Neuron (in vitro differentiated cells): ENCODE results near the gene PPA2.
"Not testable (repeated sequence)": the region's sequence is repeated elsewhere in the genome, so short reads cannot be mapped to it uniquely, and the experiment has no call there.

Experiments
- H2AFZ ChIP-seq: one replicate; pipeline ENCODE4 v1.6.1; 2013; ENCODE audit warnings: low read depth, mild to moderate bottlenecking, inconsistent platforms, low read length, moderate library complexity
- H3K27me3 ChIP-seq: one replicate; pipeline ENCODE4 v1.6.1; 2013; ENCODE audit warnings: low read length; ENCODE audit not compliant: insufficient read depth
- H3K36me3 ChIP-seq: one replicate; pipeline ENCODE4 v1.6.1; 2013; ENCODE audit warnings: low read length; ENCODE audit not compliant: insufficient read depth
- H3K4me1 ChIP-seq: one replicate; pipeline ENCODE4 v1.6.1; 2013; ENCODE audit warnings: low read length; ENCODE audit not compliant: insufficient read depth
- H3K4me3 ChIP-seq: 2 replicates; pipeline ENCODE4 v1.5.1; 2013; ENCODE audit warnings: mild to moderate bottlenecking, low read length, moderate library complexity
- H3K9me3 ChIP-seq: one replicate; pipeline ENCODE4 v1.6.1; 2013; ENCODE audit warnings: low read length

Gene PPA2

GRCh38 chr4:105414316-105414715 lies 59.5 kb downstream of the PPA2 start:
- peaks cover 11% of the 10 kb centered on the region for H3K36me3 ChIP-seq
- H2AFZ ChIP-seq, result no peak overlapping the region
- no peaks in the 10 kb centered on the region for H3K27me3 ChIP-seq
- no peak overlapping the region for H3K4me3 ChIP-seq
- no peaks in the 10 kb centered on the region for H3K4me1 ChIP-seq
- H3K9me3 ChIP-seq, result peaks cover 3% of the 10 kb centered on the region

- not testable (repeated sequence) for H3K27me3 ChIP-seq, H3K9me3 ChIP-seq, H3K4me1 ChIP-seq, H3K36me3 ChIP-seq, H2AFZ ChIP-seq, H3K4me3 ChIP-seq
Observed at GRCh38 chr4:105409135-105409534, 64.7 kb downstream of the PPA2 start.

GRCh38 chr4:105400901-105401677 lies 72.8 kb downstream of the PPA2 start:
- H3K4me3 ChIP-seq, result no peak overlapping the region
- H3K36me3 ChIP-seq, result peaks cover 11% of the 10 kb centered on the region
- no peaks in the 10 kb centered on the region for H3K9me3 ChIP-seq
- H2AFZ ChIP-seq, result no peak overlapping the region
- no peaks in the 10 kb centered on the region for H3K27me3 ChIP-seq
- no peaks in the 10 kb centered on the region for H3K4me1 ChIP-seq

GRCh38 chr4:105399532-105400161 lies 74.2 kb downstream of the PPA2 start:
- peaks cover 9% of the 10 kb centered on the region for H3K36me3 ChIP-seq
- no peak overlapping the region for H2AFZ ChIP-seq
- no peak overlapping the region for H3K4me3 ChIP-seq
- H3K27me3 ChIP-seq, result no peaks in the 10 kb centered on the region
- H3K9me3 ChIP-seq, result no peaks in the 10 kb centered on the region
- no peaks in the 10 kb centered on the region for H3K4me1 ChIP-seq

GRCh38 chr4:105392858-105393257 lies 81.0 kb downstream of the PPA2 start:
- Histone ChIP-seq H3K27me3 (no peaks in the 10 kb centered on the region), H3K4me3 (no peak overlapping the region), H3K9me3 (no peaks in the 10 kb centered on the region), H3K36me3 (peaks cover 14% of the 10 kb centered on the region), H2AFZ (no peak overlapping the region), H3K4me1 (no peaks in the 10 kb centered on the region)

- peaks cover 24% of the 10 kb centered on the region for H3K36me3 ChIP-seq
- no peak overlapping the region for H2AFZ ChIP-seq
- H3K4me1 ChIP-seq, result no peaks in the 10 kb centered on the region
- H3K9me3 ChIP-seq, result no peaks in the 10 kb centered on the region
- H3K27me3 ChIP-seq, result no peaks in the 10 kb centered on the region
- no peak overlapping the region for H3K4me3 ChIP-seq
Observed at GRCh38 chr4:105389167-105389566, 84.7 kb downstream of the PPA2 start.

DNA sequence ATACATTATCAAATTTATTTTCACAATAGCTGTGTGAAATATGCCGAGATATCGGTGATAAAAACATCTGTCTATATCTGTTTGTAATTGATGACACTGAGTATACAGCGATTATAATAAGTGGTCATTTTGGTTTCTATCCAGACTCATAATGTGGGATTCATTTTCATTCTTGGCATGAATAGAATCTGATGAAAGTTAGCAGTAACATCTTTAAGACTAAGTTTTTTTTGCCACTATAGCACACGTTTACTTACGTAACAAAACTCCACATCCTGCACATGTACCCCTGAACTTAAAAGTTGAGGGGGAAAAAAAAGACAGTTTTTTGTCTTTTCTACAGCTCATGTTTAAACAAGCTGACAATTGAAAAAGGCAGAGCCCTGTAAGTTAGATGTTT lies 86.4 kb downstream of the PPA2 start:
- Histone ChIP-seq H2AFZ (no peak overlapping the region), H3K36me3 (peaks cover 26% of the 10 kb centered on the region), H3K4me3 (no peak overlapping the region), H3K4me1 (no peaks in the 10 kb centered on the region), H3K9me3 (no peaks in the 10 kb centered on the region), H3K27me3 (no peaks in the 10 kb centered on the region)

DNA sequence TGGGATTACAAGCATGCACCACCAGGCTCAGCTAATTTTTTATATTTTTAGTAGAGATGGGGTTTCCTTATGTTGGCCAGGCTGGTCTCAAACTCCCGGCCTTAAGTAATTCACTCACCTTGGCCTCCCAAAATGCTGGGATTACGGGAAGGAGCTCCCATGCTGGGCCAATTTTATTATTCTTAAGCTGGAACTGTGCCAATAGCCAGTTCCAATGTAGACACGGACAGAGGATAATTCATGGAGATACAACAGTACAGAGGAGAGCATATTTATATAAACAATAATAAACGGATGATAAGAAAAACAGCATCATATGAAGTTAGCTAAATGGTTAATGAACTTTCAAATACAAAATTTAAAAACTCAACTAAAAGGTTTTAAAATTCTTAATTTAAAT lies 87.8 kb downstream of the PPA2 start:
- Histone ChIP-seq H3K4me3 (no peak overlapping the region), H3K9me3 (no peaks in the 10 kb centered on the region), H3K27me3 (no peaks in the 10 kb centered on the region), H2AFZ (no peak overlapping the region), H3K36me3 (peaks cover 23% of the 10 kb centered on the region), H3K4me1 (no peaks in the 10 kb centered on the region)

- Histone ChIP-seq H3K27me3 (no peaks in the 10 kb centered on the region), H3K4me3 (no peak overlapping the region), H2AFZ (no peak overlapping the region), H3K4me1 (no peaks in the 10 kb centered on the region), H3K36me3 (peaks cover 6% of the 10 kb centered on the region), H3K9me3 (no peaks in the 10 kb centered on the region)
Observed at GRCh38 chr4:105374071-105374470, 99.8 kb downstream of the PPA2 start.

DNA sequence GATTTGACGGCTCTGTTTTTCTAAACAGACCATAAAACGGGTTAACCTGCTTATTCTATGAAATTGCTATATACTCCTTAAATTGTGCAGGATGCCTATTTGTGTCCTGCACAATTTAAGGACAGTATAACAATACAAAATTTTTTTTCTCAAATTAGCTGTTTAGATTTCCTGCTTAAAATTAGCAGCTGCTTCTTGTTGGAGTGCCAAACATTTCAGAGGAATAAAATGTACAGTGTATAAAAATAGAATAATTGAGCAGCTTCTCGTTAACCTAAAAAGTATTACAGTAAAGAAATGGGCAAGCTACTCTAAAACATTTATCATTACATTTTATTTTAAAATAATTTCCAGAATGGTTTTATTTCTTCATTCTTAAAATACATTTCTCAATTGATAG lies 100.5 kb downstream of the PPA2 start:
- H2AFZ ChIP-seq, result no peak overlapping the region
- H3K4me3 ChIP-seq, result no peak overlapping the region
- H3K4me1 ChIP-seq, result no peaks in the 10 kb centered on the region
- no peaks in the 10 kb centered on the region for H3K9me3 ChIP-seq
- no peaks in the 10 kb centered on the region for H3K27me3 ChIP-seq
- peaks cover 8% of the 10 kb centered on the region for H3K36me3 ChIP-seq

- Histone ChIP-seq H3K4me3 (no peak overlapping the region), H3K4me1 (no peaks in the 10 kb centered on the region), H3K36me3 (peaks cover 10% of the 10 kb centered on the region), H3K27me3 (no peaks in the 10 kb centered on the region), H2AFZ (no peak overlapping the region), H3K9me3 (peaks cover 13% of the 10 kb centered on the region)
Observed at GRCh38 chr4:105369988-105370387, 103.9 kb downstream of the PPA2 start.

GRCh38 chr4:105361053-105361452 lies 112.8 kb downstream of the PPA2 start:
- Histone ChIP-seq H3K4me3 (no peak overlapping the region), H3K4me1 (peaks cover 6% of the 10 kb centered on the region), H2AFZ (no peak overlapping the region), H3K27me3 (no peaks in the 10 kb centered on the region), H3K36me3 (peaks cover 2% of the 10 kb centered on the region), H3K9me3 (peaks cover 9% of the 10 kb centered on the region)

GRCh38 chr4:105357258-105357980 lies 116.4 kb downstream of the PPA2 start:
- no peak overlapping the region for H3K4me3 ChIP-seq

More at GRCh38 chr4:105357258-105357980, 116.4 kb downstream of the PPA2 start:
- Histone ChIP-seq H3K36me3 (no peaks in the 10 kb centered on the region), H3K27me3 (no peaks in the 10 kb centered on the region), H2AFZ (no peak overlapping the region), H3K9me3 (no peaks in the 10 kb centered on the region), H3K4me1 (peaks cover 6% of the 10 kb centered on the region)
